ENCODE measurements around the gene COMT.

COMT gene

DNA sequence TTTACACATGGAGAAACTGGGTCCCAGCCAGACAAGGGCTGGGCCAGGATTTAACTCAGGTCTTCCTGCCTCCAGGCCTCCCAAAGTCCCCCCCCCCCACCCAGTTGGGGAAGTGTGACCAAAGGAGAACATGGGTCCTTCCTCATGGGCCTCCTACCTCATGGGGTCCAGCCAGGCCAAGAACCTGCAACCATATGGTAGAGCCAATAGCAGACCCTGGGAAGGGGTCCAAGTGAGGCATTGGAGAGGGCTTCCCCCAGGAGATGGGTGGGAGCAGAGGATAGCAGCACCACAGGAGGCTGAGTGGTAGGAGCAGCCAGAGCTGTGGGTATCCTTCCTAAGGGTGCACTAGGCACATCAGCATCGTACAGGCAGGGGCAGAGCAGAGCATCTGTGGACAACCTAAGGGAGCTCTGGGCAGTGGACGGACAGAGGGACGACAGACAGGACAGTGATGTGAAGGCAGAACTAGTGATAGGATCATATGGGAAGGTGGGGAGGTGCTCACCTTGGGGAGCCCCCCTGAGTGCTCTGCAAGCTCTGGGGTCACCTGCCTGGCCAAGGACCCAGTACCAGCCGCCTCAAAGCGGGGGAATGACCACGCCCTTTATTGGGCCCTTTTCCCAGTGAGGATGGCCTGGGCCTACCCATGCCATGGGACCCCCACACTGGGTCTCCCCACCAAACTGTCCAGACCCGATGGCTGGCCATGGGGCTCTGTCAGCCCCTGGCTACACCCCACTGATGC is 70.6 kb downstream of the COMT start:
- no peak for DNase-seq (ENCODE audit: low read depth)

DNA sequence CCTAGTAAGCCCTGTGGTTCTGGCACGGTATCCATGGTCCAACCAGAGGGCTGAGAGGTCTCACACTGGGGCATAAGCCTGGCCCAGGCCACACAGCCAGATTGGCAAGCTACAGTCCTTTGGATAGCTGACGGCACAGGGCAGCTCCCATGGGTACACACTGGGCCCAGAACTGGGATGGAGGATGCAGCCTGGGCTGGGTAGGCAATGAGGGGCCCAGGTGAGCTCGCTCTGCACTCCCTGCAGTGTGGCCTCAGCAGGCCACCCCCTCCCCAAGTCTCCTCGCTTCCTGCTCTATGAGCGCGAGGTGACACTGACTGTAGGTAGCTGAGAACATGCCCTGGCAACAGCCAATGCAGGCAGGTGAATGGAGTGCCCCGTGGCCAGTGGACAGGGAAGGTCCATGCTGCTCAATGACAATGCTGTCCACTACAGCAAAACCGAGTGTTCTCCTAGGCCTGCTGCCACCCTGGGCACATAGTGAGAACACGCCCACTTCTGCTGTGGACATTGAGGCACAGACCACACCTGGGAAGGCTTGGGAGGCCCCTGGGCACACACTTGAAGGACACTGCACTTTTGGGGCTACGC is 71.3 kb downstream of the COMT start:
- no peak for DNase-seq (ENCODE audit: low read depth)

DNA sequence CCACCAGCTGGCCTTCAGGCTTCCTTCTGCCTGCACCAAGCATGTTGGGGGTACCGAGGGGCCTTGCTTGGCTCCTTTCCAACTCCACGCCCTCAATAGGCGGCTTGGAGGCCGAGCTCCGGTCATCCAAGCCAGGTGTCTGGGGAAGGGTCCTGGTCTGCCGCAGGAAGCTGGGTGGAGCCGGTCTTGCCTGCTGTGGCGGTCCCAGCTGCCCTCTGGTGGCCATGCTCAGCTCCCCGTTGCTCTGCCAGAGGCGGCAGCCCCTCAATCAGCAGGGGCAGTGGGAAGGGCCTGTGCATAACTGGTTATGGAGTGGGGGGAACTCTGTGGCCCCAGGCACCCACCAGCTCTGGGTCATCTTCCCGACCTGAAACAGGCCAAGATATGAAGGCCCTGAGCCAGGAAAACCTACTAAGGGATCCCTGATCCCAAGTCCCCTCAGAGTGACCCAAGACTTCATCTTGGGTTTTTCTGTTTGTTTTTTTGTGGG is 71.9 kb downstream of the COMT start:
- no peak for DNase-seq (ENCODE audit: low read depth)

DNA sequence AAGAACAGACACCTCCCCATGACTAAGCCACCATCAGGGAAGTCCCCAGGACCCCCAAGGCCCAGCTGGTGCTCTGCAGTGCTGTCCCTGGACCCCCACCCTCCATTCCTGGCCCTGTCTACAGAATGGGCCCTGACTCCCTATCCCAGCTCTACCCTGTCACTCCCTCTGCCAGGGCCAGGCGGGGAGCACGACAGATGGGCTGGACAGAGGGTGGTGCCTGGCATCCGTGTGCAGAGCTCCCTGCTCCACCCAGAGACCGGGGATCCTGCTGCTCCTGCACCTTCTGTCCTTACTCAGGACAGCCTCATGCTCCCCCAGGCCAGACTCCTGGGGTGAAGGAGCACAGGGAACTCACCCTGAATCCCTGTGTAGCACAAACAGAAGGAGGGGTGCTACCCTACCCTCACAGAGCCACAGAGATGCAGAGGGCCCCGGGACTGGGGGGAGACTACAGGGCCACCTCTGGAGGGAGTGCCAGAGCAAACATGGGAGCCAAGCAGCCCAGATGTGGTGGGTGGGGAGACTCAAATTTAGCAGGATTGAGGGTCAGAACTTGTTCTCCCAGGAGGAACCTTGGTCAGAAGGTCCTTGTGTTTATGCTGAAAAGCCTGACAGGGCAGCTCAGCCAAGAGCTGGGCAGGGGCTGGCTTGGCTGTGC is 73.1 kb downstream of the COMT start:
- no peak for DNase-seq (ENCODE audit: low read depth)

DNA sequence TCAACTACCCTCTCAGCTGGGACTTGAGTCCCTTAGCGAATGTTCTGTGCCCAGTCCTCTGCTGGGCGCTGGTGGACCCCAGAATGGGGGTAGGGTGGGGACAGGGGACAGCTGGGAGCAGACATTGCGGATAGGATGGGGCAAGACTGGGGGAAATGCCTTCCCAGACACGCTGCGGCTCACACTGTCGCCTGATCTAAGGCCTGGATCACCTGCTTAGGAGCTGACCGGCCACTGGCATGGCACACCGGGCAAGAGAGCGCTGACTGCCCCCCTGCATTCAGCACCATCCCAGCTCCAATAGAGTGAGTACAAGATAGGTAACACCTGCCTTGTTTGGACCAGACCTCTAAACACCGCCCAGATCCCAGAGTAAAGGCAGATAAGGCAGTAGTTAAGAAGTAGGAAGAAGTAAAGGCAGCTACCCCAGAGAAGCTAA is 73.6 kb downstream of the COMT start:
- no peak for DNase-seq (ENCODE audit: low read depth)

DNA sequence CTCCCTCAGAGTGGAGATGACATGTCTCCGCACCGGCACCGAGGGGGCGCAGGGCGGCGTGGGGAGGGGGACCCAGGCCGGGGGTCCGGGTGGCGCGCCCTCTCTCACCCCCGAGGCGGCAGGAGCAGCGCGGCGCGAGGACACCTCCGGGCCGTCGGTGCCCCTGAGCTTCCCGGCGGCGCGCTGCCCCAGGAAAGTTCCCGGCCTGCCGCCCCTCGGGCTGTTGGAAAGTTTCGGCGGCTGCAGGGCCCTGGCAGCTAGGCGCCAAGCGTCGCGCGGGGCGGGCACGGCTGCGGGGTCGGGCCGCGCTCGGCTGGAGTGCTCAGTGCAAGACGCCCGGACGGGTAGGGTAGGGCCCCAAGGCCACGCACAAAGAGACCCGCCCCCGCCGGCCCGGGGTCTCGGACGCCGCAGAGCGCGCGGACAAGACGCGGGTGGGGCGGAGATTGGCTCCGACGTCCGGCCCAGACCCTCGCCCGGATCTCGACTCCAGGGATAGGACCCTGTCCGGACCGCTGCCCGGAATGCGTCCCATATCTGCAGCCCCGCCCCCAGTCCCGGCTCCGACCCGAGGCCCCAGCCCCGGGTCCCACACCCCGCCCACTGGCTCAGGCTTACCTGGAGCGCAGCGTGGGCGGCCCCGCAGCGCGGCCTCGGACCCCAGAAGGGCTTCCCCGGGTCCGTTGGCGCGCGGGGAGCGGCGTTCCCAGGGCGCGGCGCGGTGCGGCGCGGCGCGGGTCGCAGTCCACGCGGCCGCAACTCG is 74.6 kb downstream of the COMT start:
- no peak for DNase-seq (ENCODE audit: low read depth)

DNA sequence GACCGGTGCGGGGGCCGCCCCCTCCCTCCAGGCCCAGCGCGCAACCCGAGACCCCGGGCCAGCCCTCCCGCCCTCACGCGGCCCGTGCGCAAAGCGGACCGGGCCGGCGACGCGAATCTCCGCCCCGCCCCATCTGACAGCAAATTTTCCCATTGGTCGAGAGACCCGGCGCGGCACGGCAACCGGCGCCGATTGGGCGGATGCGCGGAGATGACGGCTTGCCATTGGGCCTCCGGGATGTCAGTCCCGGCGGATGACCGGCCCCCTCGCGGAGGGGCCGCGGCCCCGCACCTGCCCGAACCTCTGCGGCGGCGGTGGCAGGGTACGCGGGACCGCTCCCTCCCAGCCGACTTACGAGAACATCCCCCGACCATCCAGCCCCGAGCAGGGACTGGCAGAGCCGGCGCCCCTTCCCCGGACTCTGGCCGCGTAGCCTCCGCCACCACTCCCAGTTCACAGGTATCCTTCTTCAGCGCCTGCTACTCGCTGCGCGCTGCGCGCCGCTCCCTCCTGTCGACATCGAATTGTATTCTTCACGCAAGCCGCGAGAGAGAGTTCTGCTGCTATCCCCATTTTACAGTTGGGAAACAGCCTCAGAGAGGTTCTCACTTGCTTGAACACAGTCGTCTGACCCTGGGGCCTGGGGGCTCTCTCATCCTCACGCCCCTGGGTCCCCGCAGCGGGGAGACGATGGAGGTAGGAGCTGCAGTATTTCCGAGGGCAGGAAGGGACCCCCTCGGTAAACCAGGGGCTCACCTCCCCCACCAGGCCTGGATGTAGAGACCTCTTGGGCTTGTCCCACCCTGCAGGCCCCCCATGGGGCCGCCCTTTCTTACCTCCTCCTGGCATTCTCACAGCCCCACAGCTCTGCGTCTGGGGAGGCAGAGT is 75.4 kb downstream of the COMT start, which contains the start of gene ARVCF:
TSS of gene ARVCF (minus strand) at position 90 of the 888 bp plus-strand sequence. CDS start 26,029 bp downstream, outside the sequence.
- DNase-seq (ENCODE audit: low read depth) = peak; percentile 84

DNA sequence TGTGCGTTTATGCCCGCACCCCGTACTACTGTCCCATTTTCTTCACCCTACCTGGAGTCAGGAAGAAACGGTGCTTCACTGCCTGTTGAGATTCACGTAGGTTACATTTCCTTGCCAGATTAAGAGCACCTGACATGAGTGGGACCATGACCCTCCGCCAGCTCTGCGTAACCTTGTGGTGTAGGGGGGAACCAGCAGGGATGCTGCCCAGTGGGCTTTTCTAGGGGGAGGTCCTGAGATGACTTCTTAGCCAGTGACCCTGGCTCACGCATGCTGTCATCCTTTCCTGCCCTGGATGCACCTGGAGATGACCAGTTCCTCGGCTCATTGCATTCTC is 76.0 kb downstream of the COMT start:
- DNase-seq (ENCODE audit: low read depth) = no peak

DNA sequence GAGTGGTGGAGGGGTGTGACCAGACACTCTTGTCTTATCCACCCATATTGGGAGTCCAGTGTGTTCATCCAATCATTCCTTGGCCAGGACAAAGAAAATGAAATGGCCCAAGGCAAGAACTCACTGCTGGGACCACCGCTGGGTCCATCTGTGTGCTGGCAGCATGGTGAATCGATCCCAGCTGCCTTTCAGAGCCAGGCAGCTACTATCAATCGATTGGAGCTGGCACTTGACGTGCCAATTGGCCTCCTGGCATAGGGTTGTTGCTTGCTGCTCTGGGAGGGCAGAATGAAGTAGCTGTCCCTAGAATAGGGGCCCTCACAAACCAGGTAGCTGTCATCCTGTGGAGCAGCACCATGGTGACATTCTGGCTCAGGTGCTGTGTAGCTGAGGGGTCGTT is 76.4 kb downstream of the COMT start:
- DNase-seq (ENCODE audit: low read depth) = no peak

Measured in stimulated activated CD8-positive, alpha-beta memory T cell treated with anti-CD3 and anti-CD28 coated beads, Interleukin-15, amount 100 ng/mL, for 24 hours (primary cell).